Endothelial cell of umbilical vein (primary cell): ENCODE measurements around the gene TP53BP1. TPM values are rescaled to one million over a fixed set of nuclear protein-coding genes. Genes with fewer than 3 reads are reported as not detected.

Experiments
- BruUV-seq: library from RNA; stranded (reverse); fragments of 400-500 nt; replicated peaks from 2 replicates; lab custom pipeline; 2021; lab: Mats Ljungman, UMichigan
- CTCF ChIA-PET: fragments of 300-600, 350-600 bp; sonication (Branson Sonifier 250); formaldehyde crosslinking; loops from one replicate; lab custom pipeline; 2021; ENCODE audit warnings: antibody characterized with exemption, inconsistent platforms; lab: Charles Lee
- POLR2A ChIA-PET: fragments of 300-600, 350-600 bp; sonication (Branson Sonifier 250); formaldehyde crosslinking; loops from one replicate; lab custom pipeline; 2021; ENCODE audit warnings: antibody characterized with exemption, inconsistent platforms; lab: Charles Lee
- DNase-seq: peaks from one replicate; pipeline ENCODE4 v3.0.0-alpha.2; 2011; ENCODE audit warnings: low read depth, low spot score
- FAIRE-seq: peaks from 2 replicates; lab custom pipeline; 2011; peaks lifted over from hg19 to GRCh38; lab: Jason Lieb, UNC
- H2AFZ ChIP-seq: 2 replicates; pipeline ENCODE4 v1.6.0; 2012; ENCODE audit warnings: low read depth, low read length, control low read depth, inconsistent platforms
- H3K27ac ChIP-seq: 2 replicates; pipeline ENCODE4 v1.5.1; 2011; ENCODE audit warnings: low read depth, mild to moderate bottlenecking, control low read depth, low read length, moderate library complexity; ENCODE audit not compliant: insufficient read depth
- H3K27me3 ChIP-seq, 2 experiments: 2 replicates each; pipeline versions ENCODE4 v1.6.0 to v1.6.1; 2011; ENCODE audit warnings: low read length in 2 of 2, mixed read lengths in 1 of 2; ENCODE audit not compliant: control insufficient read depth in 2 of 2, insufficient read depth in 2 of 2
- H3K36me3 ChIP-seq, 2 experiments: 2 replicates in 1 of 2; 3 replicates in 1 of 2; pipeline ENCODE4 v1.5.1; 2011; ENCODE audit warnings: low read length in 2 of 2, mild to moderate bottlenecking in 1 of 2, moderate library complexity in 1 of 2; ENCODE audit not compliant: control insufficient read depth in 2 of 2, insufficient read depth in 2 of 2; ENCODE audit errors: extremely low read depth in 1 of 2
- H3K4me1 ChIP-seq: 3 replicates; pipeline ENCODE4 v1.5.1; 2011; ENCODE audit warnings: mild to moderate bottlenecking, low read length; ENCODE audit not compliant: control insufficient read depth, insufficient read depth; ENCODE audit errors: extremely low read depth
- H3K4me2 ChIP-seq: 2 replicates; pipeline ENCODE4 v1.6.1; 2011; ENCODE audit warnings: low read length, control low read depth, mixed read lengths; ENCODE audit not compliant: insufficient read depth
- H3K4me3 ChIP-seq, 3 experiments: fragments of 200-600 bp in 1 of 3; sonication (generic), shearing (Covaris generic) in 1 of 3; replicated peaks in 1 of 3; 2 replicates each; pipeline ENCODE4 v1.5.1; 2011 to 2016; ENCODE audit warnings: control low read depth in 3 of 3, low read length in 3 of 3, mild to moderate bottlenecking in 2 of 3, inconsistent platforms in 1 of 3, low read depth in 1 of 3, moderate library complexity in 1 of 3; ENCODE audit not compliant: insufficient read depth in 1 of 3
- H3K79me2 ChIP-seq: 2 replicates; pipeline ENCODE4 v1.6.0; 2012; ENCODE audit warnings: low read length, inconsistent platforms; ENCODE audit not compliant: control insufficient read depth, insufficient read depth
- H3K9ac ChIP-seq: replicated peaks from 2 replicates; pipeline ENCODE3; 2011; ENCODE audit warnings: low read length, control low read depth; ENCODE audit not compliant: insufficient read depth; ENCODE audit errors: extremely low read depth
- H3K9me1 ChIP-seq: replicated peaks from 3 replicates; pipeline ENCODE4 v1.6.0; 2011; ENCODE audit warnings: mild to moderate bottlenecking, low read length; ENCODE audit not compliant: control insufficient read depth, insufficient read depth; ENCODE audit errors: extremely low read depth
- H3K9me3 ChIP-seq: replicated peaks from 2 replicates; pipeline ENCODE4 v1.5.1; 2012; ENCODE audit warnings: low read length, inconsistent platforms; ENCODE audit not compliant: control insufficient read depth, insufficient read depth
- H4K20me1 ChIP-seq: replicated peaks from 2 replicates; pipeline ENCODE3; 2011; ENCODE audit warnings: mild to moderate bottlenecking, low read length; ENCODE audit not compliant: control insufficient read depth, insufficient read depth; ENCODE audit errors: extremely low read depth
- CTCF ChIP-seq, 2 donors: IDR thresholded peaks; 1 replicate in 1 of 2; 2 replicates in 1 of 2; pipeline ENCODE4 v1.5.1; 2011; ENCODE audit warnings: low read length in 2 of 2, mild to moderate bottlenecking in 2 of 2, moderate library complexity in 2 of 2, control low read depth in 1 of 2, inconsistent platforms in 1 of 2, low read depth in 1 of 2; ENCODE audit not compliant: insufficient read depth in 1 of 2; ENCODE audit errors: extremely low read depth in 1 of 2
- GATA2 ChIP-seq: IDR thresholded peaks from 2 replicates; pipeline ENCODE4 v1.7.0; 2011; ENCODE audit warnings: low read depth, mild to moderate bottlenecking, moderate library complexity, mixed read lengths, low read length; ENCODE audit not compliant: insufficient read length, insufficient read depth
- MYC ChIP-seq: IDR thresholded peaks from one replicate; pipeline ENCODE4 v1.6.1; 2011; ENCODE audit warnings: mild to moderate bottlenecking, low read depth, low read length
- POLR2A ChIP-seq: IDR thresholded peaks from 2 replicates; pipeline ENCODE4 v1.6.1; 2012; ENCODE audit warnings: low read depth, mild to moderate bottlenecking, control low read depth, low read length
- POLR2AphosphoS5 ChIP-seq: IDR thresholded peaks from 2 replicates; pipeline ENCODE4 v1.6.1; 2012; ENCODE audit warnings: low read depth, mild to moderate bottlenecking, control low read depth, low read length, moderate library complexity; ENCODE audit not compliant: insufficient read depth
- dilution Hi-C: fragments of 300-500 bp; cut with MboI; formaldehyde crosslinking; loops from one replicate; pipeline ENCODE4 v1.15.0; 2019; ENCODE audit warnings: low sequenced_read_pairs; ENCODE audit not compliant: extremely low pct_ligation_motif_present
- intact Hi-C: fragments of 100-400 bp; cut with micrococcal nuclease; formaldehyde crosslinking; loops from one replicate; pipeline ENCODE4 v1.10.0; 2022
- polyA plus RNA-seq, 4 experiments: library from polyadenylated mRNA; depleted of rRNA in 3 of 4; stranded (reverse) in 3 of 4; unstranded in 1 of 4; fragments of >200 nt; gene quantifications; 2 replicates each; pipeline versions ENCODE4 v1.2.1 to v1.2.3, GENCODE V29; 2011 to 2012; ENCODE audit warnings: missing spikeins in 1 of 4
- total RNA-seq: library from RNA; stranded (reverse); gene quantifications from 2 replicates; pipeline ENCODE4 v1.2.3, GENCODE V29; 2021

The TP53BP1 gene
- total and polyA plus RNA-seq, 2 donors (not counting 3 experiments of a cell fraction or from before 2014, with no cell fraction given), result 28.1 to 59.5 TPM

DNA sequence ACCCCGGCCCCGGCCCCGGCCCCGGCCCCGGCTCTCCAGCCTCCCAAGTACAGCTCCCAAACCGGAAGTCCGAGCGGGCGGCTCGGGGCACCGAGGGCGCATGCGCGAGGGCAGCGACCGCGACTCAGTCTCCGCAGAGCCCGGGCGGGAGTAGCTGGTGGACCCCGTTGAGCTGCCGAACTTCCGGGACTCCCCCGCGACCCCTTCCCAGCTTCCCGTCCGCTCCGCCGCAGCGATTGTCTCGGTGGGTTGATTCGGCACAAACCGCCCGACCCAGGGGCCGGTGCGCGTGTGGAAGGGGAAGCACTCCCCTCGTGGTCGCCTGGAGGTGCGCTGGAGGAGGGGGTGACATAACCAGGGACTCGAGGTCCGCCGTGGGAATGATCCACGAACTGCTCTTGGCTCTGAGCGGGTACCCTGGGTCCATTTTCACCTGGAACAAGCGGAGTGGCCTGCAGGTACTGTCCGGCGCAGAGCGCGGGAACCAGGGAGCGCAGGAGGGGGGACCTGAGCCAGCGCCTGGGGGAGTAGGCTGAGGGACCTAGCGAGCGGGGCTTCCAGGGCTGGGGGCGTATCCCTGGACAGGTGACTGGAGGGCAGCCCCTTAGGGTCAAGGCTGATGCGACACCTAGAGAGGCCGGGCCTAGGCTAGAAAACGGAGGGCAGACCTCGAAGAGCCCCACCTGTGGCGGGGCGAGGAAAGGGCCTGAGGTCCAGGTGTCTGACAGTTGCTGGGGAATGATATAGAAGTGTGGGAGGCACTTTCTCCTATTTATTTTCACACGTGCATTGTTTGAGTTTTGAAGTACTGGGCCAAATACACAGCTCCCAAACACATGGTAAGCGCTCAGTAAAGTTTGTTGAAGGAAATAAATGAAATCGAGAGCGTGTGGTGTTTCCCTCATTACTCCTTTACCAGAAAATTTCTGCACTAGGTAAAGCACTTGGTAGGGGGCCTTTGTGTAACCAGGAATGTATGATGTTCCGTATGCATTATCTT lies 121.7 kb downstream of the TP53BP1 start, which contains the start of the genes TUBGCP4 and ZSCAN29:
TUBGCP4 (plus strand) TSS at position 127 of the 1,000 bp plus-strand sequence; CDS start at position 381, 254 bp downstream.
ZSCAN29 (minus strand) TSS at position 69 of the 1,000 bp plus-strand sequence. CDS start 1,130 bp downstream, outside the sequence.
- POLR2A ChIA-PET, result no interaction called here
- DNase-seq, result peak; percentile 81
- peak within 1 kb of the TSS; percentile 60 for H3K9ac ChIP-seq
- H3K4me1 ChIP-seq, result peaks cover 18% of the 10 kb centered on the region
- peak within 1 kb of the TSS; percentile 99 for H2AFZ ChIP-seq
- no peaks in the 10 kb centered on the region for H3K9me3 ChIP-seq
- TF ChIP-seq POLR2AphosphoS5 (peak; percentile 62), MYC (no peak), GATA2 (no peak), POLR2A (peak; percentile 40), CTCF (IDR thresholded peaks at IDR 0.05; ENCODE audit: extremely low read depth in 1 of 2, insufficient read depth in 1 of 2, low read depth in 1 of 2, low read length in 2 of 2) (peak; percentile 4 to 27)
- peak within 1 kb of the TSS; percentile 48 for H3K27ac ChIP-seq
- H3K4me2 ChIP-seq, result peak within 1 kb of the TSS; percentile 97
- H3K36me3 ChIP-seq, result peaks cover 0 to 3% of the 10 kb centered on the region in 2 experiments
- dilution Hi-C loops (no loop called here), intact Hi-C loops (no loop called here)
- CTCF ChIA-PET, result interaction anchor here (0.5 to 1.8 kb wide), 5 partner anchors 14 to 86 kb away, joined by 3 to 6 read pairs (median 4); no protein-coding TSS in a partner anchor
- H4K20me1 ChIP-seq, result no peaks in the 10 kb centered on the region
- H3K9me1 ChIP-seq, result no peaks in the 10 kb centered on the region
- peaks cover 20% of the 10 kb centered on the region for H3K79me2 ChIP-seq
- H3K27me3 ChIP-seq, result no peaks in the 10 kb centered on the region
- FAIRE-seq, result peak; percentile 86
- peak within 1 kb of the TSS; percentile 69 to 93 (median 86) for H3K4me3 ChIP-seq
- BruUV-seq, result no TSS peak
